ENCODE measurements around the gene PTPN22.

GRCh38 chr1:113792471-113792870 lies 79.0 kb downstream of the PTPN22 start:
- TF ChIP-seq POLR2AphosphoS5 (IDR thresholded peaks at IDR 0.05) (no peak), CTCF (IDR thresholded peaks at IDR 0.05) (no peak)
